GM18861 (cell line): Measurements from ENCODE around the gene TENM3.

Experiments
- ATAC-seq: cut with Tn5 transposase; IDR thresholded peaks from one replicate; pipeline ENCODE4 v1.9.1; 2021; ENCODE audit not compliant: unreplicated experiment

Gene TENM3

DNA sequence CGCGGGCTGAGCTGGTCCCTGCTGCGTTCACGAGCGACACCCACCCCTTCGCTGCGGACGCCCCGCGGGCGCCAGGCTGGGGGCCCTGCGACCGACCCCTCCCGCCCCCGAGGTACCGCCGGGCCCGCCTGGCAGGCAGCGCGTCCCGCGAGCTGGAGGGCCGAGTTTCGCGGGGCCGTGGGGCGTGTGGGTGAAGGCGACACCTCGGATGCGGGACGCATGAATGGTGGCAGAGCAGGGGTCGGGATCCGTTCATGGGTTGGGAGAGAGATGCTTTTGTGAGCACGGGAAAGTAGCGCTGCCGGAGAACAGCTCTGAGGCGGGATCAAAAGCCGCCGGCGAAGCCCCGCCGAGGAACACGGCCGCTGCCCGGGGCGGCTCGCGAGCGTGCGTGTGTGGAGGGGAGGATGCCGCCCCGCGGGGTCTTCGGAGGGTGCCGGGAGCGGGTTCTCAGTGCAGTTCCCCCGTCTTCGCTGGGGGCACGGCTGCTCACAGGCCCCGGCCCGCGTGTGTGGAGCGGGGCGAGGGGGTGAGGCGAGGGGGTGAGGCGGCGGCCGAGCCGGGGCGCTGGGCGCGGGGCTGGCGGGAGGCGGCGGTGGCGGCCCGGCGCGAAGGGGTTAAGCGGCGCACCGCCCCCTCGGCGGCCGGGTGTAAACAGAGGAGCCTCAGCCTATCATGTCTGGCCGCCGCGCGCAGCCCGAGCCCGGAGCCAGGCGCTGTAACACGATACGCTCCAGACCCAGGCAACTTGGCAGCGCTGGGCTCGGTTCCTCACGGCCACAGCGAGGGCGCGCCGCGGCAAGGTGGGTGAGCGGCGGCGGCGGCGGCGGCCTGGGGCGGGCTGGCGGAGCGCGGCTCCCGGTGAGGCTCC lies 205.3 kb downstream of the TENM3 start:
- peak; percentile 89 for ATAC-seq

DNA sequence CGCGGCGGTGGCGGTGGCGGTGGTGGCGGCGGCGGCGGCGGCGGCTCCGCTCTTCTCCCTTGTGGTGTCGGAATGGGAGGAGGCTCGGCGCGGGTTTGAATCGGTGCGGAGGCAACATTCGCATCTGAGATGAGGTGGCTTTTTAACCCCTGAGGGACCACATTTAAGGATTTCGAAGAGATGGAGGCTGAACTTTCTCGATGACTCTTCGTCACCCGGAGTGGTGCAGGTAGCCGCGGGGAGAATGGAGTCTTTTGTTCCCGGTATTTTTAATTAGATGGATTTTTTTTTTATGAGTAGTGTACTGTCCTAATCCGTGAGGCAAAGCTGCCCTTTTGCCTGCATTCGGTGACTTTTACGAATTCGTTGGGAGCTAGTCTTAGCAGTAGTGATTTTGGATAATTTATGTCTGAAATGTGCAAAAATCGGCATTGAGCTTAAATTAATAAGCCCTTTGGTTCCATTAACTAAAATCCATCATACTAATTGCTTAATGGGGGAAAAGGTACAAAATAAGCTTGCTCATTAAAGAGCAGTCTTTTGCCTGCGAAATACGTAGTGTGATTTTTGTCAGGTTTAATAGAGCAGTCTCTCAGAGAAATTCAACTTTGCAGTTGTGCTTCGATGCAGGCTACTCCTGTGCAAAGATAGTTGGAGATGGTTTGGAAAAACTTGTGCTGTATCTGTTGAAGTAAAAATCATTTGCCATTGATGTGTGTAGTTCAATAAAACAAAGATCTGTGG lies 206.2 kb downstream of the TENM3 start:
- ATAC-seq, result no peak

DNA sequence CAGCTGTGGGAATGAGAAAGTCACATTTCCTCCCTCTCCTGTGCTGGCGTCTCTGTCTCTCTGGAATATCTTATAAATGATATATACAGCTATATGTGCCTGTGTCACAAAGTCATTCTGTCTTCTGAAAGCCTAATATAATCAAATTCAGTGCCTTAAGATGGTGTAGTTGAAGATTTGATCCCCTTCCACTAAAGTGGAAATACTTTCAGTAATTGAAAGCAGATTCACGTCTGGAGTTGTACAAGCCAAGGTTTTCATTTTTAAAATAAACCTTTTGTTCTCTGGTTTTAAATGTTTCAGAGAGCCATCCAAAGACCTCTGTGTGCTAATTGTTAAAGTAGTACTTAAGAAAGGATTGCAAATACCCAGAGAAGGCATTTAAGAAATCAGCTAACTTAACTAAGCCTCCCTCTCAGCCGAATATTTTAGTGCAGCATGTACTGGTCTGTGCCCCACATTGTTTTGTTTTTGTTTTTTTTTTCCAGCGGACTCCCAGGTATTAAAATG lies 206.8 kb downstream of the TENM3 start:
- no peak for ATAC-seq

DNA sequence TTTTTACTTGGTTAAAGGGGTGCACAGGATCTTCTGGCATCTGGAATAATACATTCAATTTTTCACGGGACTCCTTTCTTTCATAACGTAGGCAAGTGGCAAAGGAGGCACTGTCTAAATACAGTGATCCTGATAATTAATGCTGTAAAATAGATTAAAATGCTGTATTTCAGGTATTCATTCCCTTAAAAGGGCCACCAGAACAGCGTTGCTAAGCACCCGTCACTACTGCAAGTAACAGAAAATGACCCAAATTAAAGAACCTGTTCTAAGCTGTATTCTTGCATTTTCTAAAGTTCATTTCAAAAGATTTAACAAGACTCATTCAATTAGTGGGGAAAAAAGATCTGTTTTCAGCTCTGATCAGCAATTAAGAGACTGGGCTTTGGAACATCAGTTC lies 208.2 kb downstream of the TENM3 start:
- ATAC-seq, result no peak

DNA sequence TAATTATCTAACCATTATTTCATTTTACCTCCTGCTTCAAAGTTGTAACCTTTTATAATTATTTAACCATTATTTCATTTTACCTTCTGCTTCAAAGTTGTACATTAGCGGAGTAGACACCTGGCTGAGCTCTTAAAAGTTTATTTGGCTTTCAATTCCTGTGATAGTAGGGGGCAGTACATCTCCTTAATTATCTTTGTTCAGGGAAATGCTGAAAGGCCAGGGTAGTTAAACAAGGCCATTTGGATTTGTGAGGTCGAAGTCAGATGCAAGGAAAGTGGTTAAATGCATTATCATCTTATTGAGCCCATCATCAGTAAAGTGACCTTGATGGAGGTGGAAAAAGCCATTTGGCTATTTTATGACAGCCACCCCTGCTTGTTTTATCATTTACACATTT lies 210.6 kb downstream of the TENM3 start:
- ATAC-seq, result no peak

DNA sequence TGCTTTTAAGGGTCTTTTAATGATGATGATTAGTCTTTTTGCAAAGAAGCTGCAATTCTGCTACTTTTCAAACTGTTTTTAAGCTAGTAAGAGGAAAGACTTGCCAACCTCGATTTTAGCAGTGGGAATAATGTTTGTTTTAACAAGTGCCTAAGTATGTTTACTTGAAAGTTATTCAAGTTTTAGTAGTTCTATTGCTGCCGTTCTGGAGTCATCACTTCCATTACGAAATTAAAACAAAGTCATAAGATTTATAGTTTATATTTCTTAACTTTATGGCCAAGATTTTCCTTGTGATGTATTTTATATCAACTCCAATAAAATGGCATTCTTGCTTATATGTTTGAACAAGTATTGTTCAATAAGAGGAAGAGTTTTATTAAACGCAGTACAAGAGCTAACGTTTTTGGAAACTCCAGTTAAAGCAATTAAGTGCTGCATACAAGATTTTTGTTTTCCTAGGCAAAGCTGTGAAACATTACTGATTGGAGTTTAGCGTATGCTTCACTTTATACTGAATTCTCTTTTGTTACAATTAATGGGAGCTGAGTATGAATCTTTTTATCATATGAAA lies 211.3 kb downstream of the TENM3 start:
- ATAC-seq, result no peak

DNA sequence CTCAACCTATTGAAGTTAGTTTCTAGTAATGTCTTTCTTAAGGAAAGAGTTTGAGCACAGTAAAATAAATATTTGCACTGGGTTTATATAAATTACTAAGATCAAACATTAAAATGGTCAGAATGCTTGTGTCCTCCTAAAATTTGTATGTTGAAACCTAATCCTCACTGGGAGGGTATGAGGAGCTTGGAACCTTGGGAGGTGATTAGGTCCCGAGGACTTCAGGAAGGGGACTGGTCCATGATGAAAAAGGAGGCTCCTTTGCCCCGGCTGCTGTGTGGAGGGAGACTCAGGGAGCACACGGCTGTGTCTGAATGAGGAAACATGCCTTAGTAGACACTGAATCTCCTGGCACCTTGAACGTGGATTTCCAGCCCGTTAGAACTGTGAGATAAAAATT lies 221.9 kb downstream of the TENM3 start:
- ATAC-seq, result no peak

DNA sequence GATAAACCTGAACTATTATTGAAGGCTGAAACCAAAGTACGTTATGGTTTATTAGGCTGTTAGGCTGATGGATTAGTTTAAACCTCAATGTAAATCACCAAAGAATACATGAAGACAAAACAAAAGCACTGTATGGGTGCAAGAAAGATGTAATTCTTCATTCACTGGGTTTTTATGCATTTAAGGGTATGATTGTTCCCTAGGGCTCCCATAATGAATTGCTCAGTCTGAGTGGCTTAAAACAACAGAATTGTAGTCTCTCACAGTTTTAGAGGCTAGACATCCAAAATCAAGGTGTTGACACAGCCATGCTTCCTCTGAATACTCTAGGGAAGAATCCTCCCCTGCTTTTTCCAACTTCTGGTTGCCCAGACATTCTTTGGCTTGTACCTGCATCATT lies 222.8 kb downstream of the TENM3 start:
- ATAC-seq, result no peak

DNA sequence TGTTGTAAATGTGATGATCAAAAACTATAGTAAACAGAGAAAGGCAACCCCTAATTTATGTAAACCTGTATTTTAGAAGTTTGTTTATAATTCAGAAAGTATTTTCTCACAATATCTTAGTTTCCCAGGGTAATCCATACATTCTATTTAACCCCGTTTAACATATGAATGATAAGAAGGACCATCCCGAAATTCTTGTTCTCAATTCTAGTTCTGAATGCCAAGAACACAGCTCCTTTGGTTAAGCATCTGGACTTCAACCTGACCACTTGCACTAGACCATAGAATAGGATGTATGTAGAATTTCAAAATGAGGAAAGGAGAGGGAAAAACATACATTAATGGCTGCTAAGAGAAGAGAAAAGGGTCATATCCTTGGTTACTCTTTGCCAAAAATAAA lies 227.0 kb downstream of the TENM3 start:
- ATAC-seq, result no peak

DNA sequence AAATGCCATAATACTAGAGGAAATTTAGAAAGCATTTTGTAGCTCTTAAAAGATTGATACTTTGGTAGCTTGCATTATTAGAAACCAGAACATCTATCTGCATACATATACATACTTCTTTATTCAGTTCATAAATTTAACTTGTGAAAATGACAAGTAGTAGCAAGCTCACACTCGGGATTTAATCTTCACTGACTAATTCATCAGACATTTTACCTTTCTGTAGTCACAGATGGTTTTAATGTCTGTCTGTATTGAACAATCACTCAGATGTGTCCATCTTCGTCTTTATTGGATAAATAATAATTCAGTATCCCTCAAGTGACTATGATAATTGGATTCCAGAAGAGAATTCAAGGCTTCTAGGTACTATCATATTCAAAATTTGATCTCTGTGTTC lies 232.3 kb downstream of the TENM3 start:
- no peak for ATAC-seq

DNA sequence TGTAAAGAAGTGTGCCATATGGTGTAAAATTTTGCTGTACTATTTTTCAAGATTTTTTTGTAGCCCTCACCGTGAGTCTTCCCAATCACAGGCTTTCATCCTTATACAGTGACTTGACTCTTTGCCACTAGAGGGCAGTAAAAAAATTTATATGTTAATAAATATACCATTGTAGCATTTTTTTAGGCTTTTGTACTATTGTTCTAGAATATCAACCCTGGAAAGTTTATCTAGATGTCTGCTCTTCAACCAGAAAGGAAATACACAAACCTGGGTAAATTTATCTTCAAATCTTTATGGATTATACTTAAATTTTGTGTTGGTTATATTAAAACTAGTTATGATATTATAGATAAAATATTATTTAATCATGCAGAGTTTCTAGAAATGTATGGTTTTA lies 235.3 kb downstream of the TENM3 start:
- ATAC-seq, result peak; percentile 86

DNA sequence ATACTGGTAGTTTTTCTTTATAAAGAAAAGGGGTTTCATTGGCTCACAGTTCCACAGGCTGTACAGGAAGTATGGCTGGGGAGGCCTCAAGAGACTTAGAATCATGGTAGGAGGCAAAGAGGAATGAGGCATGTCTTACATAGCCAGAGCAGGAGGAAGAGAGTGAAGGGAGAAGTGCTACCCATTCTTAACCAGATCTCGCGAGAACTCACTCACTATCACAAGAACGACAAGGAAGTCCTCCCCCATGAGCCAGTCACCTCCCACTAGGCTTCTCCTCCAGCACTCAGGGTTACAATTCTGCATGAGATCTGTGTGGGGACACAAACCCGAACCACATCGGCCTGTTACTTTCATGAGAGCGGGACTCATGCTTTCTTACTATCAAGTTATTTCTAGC lies 240.5 kb downstream of the TENM3 start:
- no peak for ATAC-seq

DNA sequence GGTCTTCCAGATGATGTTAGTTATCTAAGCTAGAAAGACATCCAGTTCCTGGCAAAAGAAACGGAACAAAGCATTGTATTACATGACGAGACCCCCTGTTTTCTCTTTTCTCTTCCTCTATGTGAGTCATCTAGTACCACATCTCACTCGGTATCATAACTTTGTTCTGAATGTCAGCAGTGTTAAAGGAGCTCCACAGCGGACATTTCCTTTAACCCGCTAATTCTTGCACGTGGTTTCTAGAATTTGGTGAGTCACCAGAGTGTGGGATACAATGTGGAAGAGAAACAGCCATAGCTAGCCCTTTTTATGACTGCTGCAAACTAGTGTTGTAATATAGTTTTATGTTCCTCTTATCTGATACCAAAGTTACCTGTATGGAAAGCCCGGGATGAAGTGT lies 243.7 kb downstream of the TENM3 start:
- ATAC-seq, result no peak

DNA sequence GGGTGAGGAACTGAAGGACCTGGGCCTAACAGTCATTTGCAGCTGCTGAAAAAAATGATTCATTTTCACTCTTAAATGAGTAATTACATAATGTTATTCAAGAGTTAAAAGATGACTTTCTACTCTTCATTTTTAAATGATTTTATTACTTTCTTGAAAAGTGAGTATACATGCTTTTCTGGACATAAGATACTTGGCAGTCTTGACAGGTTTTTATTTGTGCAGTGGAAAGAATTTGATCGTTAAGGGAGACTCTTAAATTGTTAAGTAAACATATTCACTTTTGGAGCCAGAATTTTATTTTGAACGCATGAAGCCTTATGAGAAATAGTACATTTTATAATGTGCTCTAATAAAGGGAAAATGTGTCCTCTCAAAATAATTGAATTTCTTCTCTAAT lies 245.7 kb downstream of the TENM3 start:
- ATAC-seq, result no peak

DNA sequence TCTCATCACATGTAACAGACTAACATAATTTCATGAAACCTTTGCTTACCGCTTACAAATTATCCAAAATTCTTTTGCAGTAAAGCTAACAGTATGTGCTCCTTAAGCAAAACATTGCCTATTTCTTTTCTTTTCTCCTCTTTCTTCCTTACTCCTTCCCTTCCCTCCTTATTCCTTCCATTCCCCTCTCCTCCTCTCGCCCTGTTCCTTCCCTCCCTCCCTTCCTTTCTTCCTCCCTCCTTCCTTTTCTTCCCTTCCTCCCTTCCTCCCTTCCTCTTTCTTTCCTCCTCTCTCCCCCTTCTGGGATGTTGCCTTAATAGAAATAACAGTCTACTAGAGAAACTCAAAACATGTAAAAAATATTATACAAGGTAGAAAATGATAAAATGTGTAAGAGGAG lies 246.4 kb downstream of the TENM3 start:
- no peak for ATAC-seq

DNA sequence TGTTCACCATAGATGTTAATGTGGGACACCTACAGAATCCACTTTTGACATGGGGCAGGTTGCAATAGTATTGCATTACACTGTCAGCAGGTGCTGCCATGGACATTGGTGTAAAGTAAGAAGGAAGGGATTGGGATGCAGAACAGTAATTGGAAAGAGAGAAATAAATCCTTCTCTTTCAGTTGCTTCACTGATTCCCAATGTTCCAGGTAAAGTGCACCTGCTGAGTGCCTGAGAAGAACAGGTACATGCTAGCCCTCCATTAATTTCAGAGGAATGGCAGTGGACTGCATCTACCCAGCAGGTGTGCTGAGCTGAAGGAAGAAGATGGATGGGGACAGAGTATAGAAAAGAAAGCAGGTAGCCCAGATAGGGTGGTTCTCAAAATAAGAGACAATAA lies 248.5 kb downstream of the TENM3 start:
- ATAC-seq, result no peak

DNA sequence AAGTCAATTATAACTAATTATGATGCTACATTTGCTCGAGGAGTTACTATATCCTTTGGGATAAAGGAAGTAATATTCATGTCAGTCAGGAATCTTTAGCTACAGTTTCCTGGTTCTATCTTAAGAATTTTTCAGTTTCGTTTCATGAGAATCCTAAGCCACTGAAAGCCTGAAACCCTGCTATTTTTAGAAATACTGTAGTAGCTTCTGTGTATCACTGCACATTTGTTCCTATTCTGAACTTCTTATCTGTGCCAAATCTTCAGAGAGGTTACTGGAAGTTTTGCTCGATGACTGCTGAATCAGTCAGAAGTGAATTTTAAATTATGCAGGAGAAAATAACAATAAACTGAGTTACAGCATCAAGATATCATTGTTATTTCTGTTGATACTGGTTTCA lies 249.2 kb downstream of the TENM3 start:
- ATAC-seq, result peak; percentile 58

DNA sequence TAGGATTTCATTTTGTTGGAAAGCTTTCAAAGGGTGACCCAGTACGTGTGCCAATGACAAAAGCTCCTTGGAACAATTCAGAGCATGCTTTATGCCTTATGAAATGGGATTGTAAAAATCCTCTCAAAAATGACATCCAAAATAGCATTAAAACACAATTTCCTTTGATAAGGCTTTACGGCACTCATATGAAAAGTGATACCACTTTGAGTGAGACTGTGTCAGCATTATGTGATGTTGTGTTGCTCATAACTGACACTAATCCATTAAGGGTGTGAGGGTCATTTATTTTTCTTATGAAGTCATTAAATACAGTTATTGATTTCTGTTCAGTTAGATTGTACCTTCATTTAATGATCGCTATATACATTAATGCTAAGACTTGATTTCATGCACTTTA lies 250.2 kb downstream of the TENM3 start:
- ATAC-seq, result no peak

DNA sequence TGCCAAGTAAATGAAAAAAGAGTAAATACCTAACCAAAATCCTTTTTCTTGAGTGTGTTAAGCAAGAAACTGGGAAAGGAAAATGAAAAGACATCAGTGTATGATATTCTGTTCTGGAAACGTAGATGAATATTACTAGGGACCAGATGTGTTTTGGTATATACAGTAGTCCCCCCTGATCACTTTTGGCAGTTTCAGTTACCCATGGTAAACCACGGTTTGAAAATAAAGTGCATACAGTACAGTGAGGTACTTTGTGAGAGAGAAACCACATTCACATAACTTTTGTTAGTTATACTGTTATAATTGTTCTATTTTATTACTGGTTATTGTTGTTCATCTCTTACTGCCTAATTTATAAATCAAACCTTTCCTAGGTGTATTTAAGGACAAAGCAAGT lies 250.9 kb downstream of the TENM3 start:
- ATAC-seq, result no peak

DNA sequence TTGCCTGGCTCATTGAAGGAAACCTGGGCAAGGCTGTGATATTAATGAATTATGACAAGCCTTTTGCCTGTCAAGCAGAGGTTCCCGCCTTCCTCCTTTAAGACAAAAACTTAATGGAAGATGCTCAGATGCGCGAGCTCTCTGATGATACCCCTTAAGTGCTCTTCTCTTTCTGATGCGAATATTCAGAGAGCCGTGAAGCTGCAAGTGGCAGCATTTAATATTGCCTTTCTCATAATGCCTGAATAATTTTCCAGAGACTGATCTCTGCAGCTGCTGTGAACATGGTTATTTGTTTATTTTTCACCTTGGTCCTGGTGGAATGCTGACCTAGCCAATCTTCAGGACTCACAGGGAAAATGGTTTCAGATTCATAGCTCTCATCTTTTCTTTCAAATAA lies 251.8 kb downstream of the TENM3 start:
- no peak for ATAC-seq

DNA sequence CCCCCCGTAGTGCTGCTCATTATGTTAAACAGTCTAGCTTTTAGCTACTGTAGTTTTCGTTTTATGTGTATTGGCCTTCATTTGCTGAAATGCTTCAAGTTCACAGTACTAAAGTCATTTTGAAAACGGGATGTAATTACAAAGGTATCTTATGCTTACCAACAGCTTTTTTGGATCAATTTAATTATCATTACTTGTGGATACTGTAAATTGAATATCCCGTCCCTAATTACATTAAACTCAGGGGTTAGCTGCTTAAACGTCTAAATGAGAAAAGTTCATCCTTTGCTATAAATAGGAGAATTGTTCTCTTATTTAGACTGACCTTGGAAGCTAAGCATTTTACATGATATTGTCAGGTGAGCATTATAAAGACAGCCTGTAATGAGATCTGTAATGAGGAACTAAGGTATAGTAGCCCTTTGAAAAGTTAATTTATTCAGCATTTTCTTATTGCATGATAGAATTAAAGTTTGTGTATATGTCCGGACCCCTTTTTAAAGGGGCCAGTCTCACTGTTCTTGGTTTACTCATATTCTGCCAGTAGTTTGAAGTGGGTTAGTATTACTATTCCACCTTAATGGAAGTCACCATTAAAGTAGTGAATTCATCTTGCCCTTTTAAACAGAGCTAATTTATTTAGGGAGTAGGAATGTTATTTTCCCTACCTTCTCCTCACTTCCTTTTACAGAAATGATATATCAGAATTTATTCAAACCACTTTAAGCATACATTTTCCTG lies 252.6 kb downstream of the TENM3 start:
- no peak for ATAC-seq
